Mucosa of descending colon (tissue), 3 donors: Measurements from ENCODE around the gene PXMP2. TPM values are rescaled to one million over a fixed set of nuclear protein-coding genes. Genes with fewer than 3 reads are reported as not detected.
"Not testable (repeated sequence)": the region's sequence is repeated elsewhere in the genome, so short reads cannot be mapped to it uniquely, and the experiment has no call there.

Experiments
- ATAC-seq: fragments of 200-7000 bp; cut with Tn5 transposase; one replicate; pipeline ENCODE4 v1.9.1; 2020; ENCODE audit warnings: mild to moderate bottlenecking, moderate library complexity
- DNase-seq, 3 donors: peaks; one replicate each; pipeline ENCODE4 v3.0.0-alpha.2; 2020
- H3K36me3 ChIP-seq: fragments of 200-600 bp; one replicate; pipeline ENCODE4 v1.8.0; 2021; ENCODE audit warnings: low read depth, mild to moderate bottlenecking
- H3K4me1 ChIP-seq: fragments of 200-600 bp; one replicate; pipeline ENCODE4 v1.8.0; 2021; ENCODE audit warnings: low read depth, mild to moderate bottlenecking
- H3K4me3 ChIP-seq: fragments of 200-600 bp; one replicate; pipeline ENCODE4 v1.8.0; 2021; ENCODE audit warnings: mild to moderate bottlenecking
- H3K9me3 ChIP-seq: fragments of 200-600 bp; one replicate; pipeline ENCODE4 v1.8.0; 2021; ENCODE audit warnings: mild to moderate bottlenecking
- CTCF ChIP-seq: fragments of 200-600 bp; IDR thresholded peaks from one replicate; pipeline ENCODE4 v1.8.0; 2022; ENCODE audit warnings: antibody characterized with exemption, mild to moderate bottlenecking
- intact Hi-C, 2 donors: fragments of 100-400 bp; cut with DNase I in 1 of 2; cut with micrococcal nuclease in 1 of 2; formaldehyde crosslinking; loops; one replicate each; pipeline versions ENCODE4 v1.11.0 to v1.11.1; 2022; cut with DNase I, micrococcal nuclease
- total RNA-seq, 3 donors: library from RNA; stranded (reverse); fragmentation: NEBNext Ultra II Directional in 2 of 3; extraction: Animal tissue kit (Norgen Biotek cat#: 25700) in 2 of 3; gene quantifications; one replicate each; pipeline versions ENCODE4 v1.2.1 to v1.2.4, GENCODE V29; 2021 to 2023
- donor health status: DM: no; HTN: no; CAD: no; lungs with moderate emphysema.
- donor health status: DM: no; HTN: no; CAD: no.
- donor health status: DM: no; HTN: yes; CAD: no.

Gene PXMP2
- total RNA-seq, 3 donors from 2014 or later: 52.1 to 141 (median 66.3) TPM

DNA sequence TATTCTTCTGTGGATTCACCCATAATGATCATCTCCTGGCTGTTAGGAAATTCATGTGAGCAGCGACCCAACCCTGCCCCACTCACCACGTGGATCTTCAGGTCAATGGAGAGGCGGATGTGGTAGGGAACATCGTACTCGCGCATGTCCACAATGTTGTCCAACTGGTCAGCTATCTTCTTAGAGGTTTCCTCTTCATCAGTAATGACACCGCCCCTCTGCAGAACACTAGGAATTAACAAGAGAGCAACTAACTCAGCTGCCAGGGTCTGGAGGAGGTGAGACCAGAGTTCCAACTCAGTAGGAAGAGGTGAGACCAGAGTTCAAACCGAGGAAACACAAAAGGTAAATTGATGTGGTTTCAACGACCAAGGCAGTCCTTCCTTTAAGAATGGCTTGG is 9.9 kb upstream of the PXMP2 start:
- no peaks in the 10 kb centered on the region for H3K36me3 ChIP-seq
- H3K4me3 ChIP-seq: no peak overlapping the region
- TF ChIP-seq CTCF: no peak
- no peak for DNase-seq
- no peaks in the 10 kb centered on the region for H3K4me1 ChIP-seq
- intact Hi-C loops: no loop called here
- H3K9me3 ChIP-seq: no peaks in the 10 kb centered on the region
- ATAC-seq: no peak

GRCh38 chr12:132685400-132685799 is 2.0 kb upstream of the PXMP2 start:
- DNase-seq (no peak), ATAC-seq (no peak)
- no peaks in the 10 kb centered on the region for H3K9me3 ChIP-seq
- intact Hi-C loops: no loop called here
- no peak for TF ChIP-seq CTCF
- H3K4me1 ChIP-seq: peaks cover 16% of the 10 kb centered on the region
- no peaks in the 10 kb centered on the region for H3K36me3 ChIP-seq
- no peak overlapping the region for H3K4me3 ChIP-seq

DNA sequence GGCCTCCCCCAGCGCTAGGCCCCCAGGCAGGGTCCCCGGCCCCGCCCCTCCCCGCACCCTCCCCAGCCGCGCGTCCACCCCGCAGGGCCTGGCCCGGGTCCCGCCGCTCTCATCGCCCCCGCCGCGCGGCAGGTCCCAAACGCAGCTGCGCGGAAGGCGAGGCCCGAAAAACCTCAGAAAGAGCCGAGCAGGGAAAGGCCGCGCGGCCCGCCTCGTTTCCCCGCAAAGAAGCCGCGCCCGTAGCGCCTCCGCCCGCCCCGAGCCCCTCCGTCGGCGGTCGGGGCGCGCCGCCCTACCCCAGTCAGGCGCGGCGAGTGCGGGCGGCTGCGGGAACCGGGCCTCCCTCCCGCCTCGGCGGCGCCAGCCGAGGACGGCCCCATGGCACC is 569 bp upstream of the PXMP2 start:
- TF ChIP-seq CTCF: no peak
- Histone ChIP-seq H3K36me3 (no peaks in the 10 kb centered on the region), H3K4me1 (peaks cover 16% of the 10 kb centered on the region), H3K4me3 (peak overlapping the region; percentile 94), H3K9me3 (no peaks in the 10 kb centered on the region)
- ATAC-seq (peak; percentile 52), DNase-seq (no peak)
- intact Hi-C loops: no loop called here

- DNase-seq: peak in 2 of 3 donors; percentile 70 to 80
- Histone ChIP-seq H3K4me1 (peaks cover 16% of the 10 kb centered on the region), H3K4me3 (no peak overlapping the region), H3K9me3 (no peaks in the 10 kb centered on the region), H3K36me3 (no peaks in the 10 kb centered on the region)
- TF ChIP-seq CTCF: no peak
- intact Hi-C loops: no loop called here
- ATAC-seq: peak; percentile 73
Measured at GRCh38 chr12:132689227-132689626, 1.8 kb downstream of the PXMP2 start.

- Histone ChIP-seq H3K36me3 (no peaks in the 10 kb centered on the region), H3K9me3 (no peaks in the 10 kb centered on the region), H3K4me1 (peaks cover 16% of the 10 kb centered on the region), H3K4me3 (no peak overlapping the region)
- intact Hi-C loops: no loop called here
- no peak for TF ChIP-seq CTCF
- ATAC-seq (no peak), DNase-seq (no peak)
Measured at GRCh38 chr12:132690112-132690511, 2.7 kb downstream of the PXMP2 start.

GRCh38 chr12:132692030-132692429 is 4.6 kb downstream of the PXMP2 start:
- intact Hi-C loops, H3K4me1 ChIP-seq, H3K36me3 ChIP-seq, H3K4me3 ChIP-seq, DNase-seq, ATAC-seq, H3K9me3 ChIP-seq: not testable (repeated sequence)

- H3K4me3 ChIP-seq, H3K4me1 ChIP-seq, H3K9me3 ChIP-seq, DNase-seq, H3K36me3 ChIP-seq, ATAC-seq, intact Hi-C loops: not testable (repeated sequence)
Measured at GRCh38 chr12:132694888-132695287, 7.5 kb downstream of the PXMP2 start.
